Large intestine (tissue), 3 donors: Measurements from ENCODE around the gene EDRF1. TPM values are rescaled to one million over a fixed set of nuclear protein-coding genes. Genes with fewer than 3 reads are reported as not detected.

Experiments used
- DNase-seq, 2 donors: peaks; one replicate each; pipeline versions ENCODE4 v3.0.0 to v3.0.0-alpha.2; 2013
- H3K27ac ChIP-seq: one replicate; pipeline ENCODE4 v1.5.1; 2013; ENCODE audit warnings: low read length
- H3K27me3 ChIP-seq: 2 replicates; pipeline ENCODE4 v1.6.1; 2013; ENCODE audit warnings: low read length; ENCODE audit not compliant: control insufficient read depth, insufficient read depth
- H3K36me3 ChIP-seq: 2 replicates; pipeline ENCODE4 v1.6.1; 2013; ENCODE audit warnings: low read length; ENCODE audit not compliant: control insufficient read depth, insufficient read depth
- H3K4me1 ChIP-seq: one replicate; pipeline ENCODE4 v1.6.1; 2013; ENCODE audit warnings: low read length; ENCODE audit not compliant: control insufficient read depth, insufficient read depth
- H3K4me3 ChIP-seq: one replicate; pipeline ENCODE4 v1.5.1; 2013; ENCODE audit warnings: low read length
- H3K9me3 ChIP-seq: one replicate; pipeline ENCODE4 v1.6.1; 2013; ENCODE audit warnings: mild to moderate bottlenecking, low read depth, low read length, moderate library complexity; ENCODE audit not compliant: control insufficient read depth
- WGBS: methylation state at CpG from one replicate; pipeline ENCODE4 v1.1.5; 2013; ENCODE audit warnings: low lambda C conversion rate; ENCODE audit not compliant: insufficient coverage; 5-methylcytosine and 5-hydroxymethylcytosine counted together
- polyA plus RNA-seq: library from polyadenylated mRNA; unstranded; fragments of 120-200 nt; gene quantifications from one replicate; pipeline ENCODE4 v1.2.1, GENCODE V29; 2013

Gene EDRF1
- polyA plus RNA-seq, 1 donor = 29.4 TPM

DNA sequence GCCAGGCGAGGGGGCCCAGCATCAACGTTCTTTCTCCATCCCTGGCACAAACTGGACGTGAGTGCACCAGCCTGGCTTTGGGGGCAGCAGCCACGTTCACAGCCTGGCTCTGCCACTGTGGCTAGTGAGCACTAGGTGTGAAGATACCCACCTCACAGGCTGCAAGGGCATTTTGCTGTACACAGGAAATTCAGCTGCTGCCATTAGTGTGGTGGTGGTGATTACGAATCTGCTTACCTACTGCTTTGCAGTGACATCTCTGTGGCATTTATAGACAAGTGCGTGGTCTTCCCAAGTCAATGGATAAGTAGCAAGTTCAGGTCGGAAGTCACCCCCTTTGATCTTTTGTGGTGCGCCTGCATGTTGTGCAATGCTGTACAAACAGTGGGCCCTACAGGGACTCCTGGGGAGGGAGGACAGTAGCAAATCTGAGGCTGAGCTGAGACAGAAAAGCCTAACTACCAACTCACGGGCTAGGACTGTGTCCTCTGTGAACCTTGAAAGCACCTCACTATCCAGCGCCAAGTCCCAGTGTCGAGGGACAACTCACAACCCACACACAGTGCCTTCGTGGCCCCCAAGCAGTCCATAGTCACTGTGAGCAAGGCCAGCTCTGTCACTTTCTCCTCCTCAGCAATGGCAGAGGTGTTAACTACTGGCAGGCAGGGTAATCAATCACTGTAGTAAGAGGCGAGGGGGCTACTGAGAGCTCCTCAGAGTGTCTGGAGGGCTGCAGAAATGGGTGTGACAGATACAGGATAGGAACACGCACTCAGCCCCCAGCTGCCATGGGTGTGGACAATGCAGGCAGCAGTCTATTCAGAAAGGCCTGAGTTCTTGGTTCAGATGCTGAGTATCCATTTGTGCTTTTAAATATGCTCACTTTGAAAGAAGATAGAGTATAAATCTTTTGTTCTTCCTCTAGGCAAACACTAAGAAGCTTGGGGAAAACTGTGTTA lies 73.1 kb downstream of the EDRF1 start:
- Histone ChIP-seq H3K4me1 (no peaks in the 10 kb centered on the region), H3K36me3 (peaks cover 73% of the 10 kb centered on the region), H3K9me3 (no peaks in the 10 kb centered on the region), H3K27ac (no peak overlapping the region), H3K4me3 (no peak overlapping the region), H3K27me3 (no peaks in the 10 kb centered on the region)
- no peak for DNase-seq
- WGBS = no CpG with 5 or more reads among the region's 14 CpGs

DNA sequence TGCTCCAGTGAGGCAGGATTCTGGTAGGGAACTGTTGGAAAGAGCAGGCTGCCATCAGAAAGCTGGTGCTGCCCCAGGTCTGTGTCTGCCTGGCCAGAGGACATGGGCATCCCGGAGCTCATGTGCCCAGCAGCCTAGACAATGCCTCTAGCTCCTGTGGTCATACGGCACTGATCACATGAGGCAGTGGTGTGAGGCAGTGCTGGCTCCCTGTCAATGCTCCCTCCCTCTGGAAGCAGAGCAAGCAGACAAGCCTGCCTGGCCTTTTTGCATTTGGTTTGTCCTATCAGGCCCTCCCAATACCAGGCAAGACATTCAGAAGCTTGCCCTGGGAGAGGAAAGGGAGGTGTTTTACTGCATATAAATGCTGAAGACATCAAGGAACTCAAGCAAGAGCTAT lies 75.6 kb downstream of the EDRF1 start:
- no peaks in the 10 kb centered on the region for H3K9me3 ChIP-seq
- no CpG with 5 or more reads among the region's 2 CpGs for WGBS
- H3K27me3 ChIP-seq = no peaks in the 10 kb centered on the region
- H3K36me3 ChIP-seq = peaks cover 65% of the 10 kb centered on the region
- no peak overlapping the region for H3K4me3 ChIP-seq
- no peaks in the 10 kb centered on the region for H3K4me1 ChIP-seq
- no peak overlapping the region for H3K27ac ChIP-seq
- DNase-seq = no peak

DNA sequence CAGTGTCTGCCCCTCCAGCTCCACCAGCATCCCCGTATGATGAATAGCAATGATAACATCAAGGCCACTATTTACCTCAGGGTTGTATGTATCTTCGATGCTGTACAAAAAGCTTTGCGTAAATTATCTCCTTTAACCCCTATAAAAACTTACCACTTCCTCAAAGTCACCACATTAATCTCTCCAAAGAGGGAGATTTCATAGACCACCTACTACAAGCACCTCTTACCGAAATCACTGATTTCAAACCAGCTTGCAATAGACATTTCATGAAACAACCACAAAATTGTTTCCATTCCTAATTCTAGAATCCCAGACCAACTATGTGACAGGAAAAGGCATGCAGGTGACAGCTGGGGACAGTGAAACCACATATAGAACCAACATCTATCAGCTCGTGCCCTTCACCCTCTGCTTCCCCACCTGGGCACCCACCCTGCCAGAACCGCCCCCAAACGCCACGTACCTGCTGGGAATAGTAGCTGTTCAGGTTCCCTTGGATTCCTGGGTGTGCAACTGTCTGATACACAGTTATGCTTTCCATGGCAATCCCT lies 76.2 kb downstream of the EDRF1 start:
- no peak for DNase-seq
- Histone ChIP-seq H3K4me1 (no peaks in the 10 kb centered on the region), H3K4me3 (no peak overlapping the region), H3K27me3 (no peaks in the 10 kb centered on the region), H3K36me3 (peaks cover 65% of the 10 kb centered on the region), H3K27ac (no peak overlapping the region), H3K9me3 (no peaks in the 10 kb centered on the region)
- WGBS = 100% methylated on average over 1 of the region's 8 CpGs

DNA sequence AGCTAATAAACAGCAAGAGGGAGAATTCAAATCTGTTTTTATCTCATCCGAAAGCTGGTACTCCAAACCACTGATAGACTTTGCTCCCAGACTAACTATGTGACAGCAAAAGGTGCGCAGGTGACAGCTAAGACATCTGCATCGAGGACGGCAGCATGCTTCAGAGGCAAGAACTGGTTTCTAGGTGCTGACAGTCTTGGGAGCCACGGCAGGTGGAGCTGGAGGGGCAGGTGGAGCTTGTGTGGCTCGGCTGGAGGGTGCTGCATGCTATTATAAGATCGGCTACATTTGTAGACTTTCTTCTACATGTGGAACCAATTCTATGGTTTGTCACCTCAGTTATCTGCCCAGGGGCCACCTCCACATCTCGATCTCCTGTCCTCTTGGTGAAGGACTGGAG lies 77.9 kb downstream of the EDRF1 start:
- no CpG with 5 or more reads among the region's 8 CpGs for WGBS
- no peaks in the 10 kb centered on the region for H3K9me3 ChIP-seq

DNA sequence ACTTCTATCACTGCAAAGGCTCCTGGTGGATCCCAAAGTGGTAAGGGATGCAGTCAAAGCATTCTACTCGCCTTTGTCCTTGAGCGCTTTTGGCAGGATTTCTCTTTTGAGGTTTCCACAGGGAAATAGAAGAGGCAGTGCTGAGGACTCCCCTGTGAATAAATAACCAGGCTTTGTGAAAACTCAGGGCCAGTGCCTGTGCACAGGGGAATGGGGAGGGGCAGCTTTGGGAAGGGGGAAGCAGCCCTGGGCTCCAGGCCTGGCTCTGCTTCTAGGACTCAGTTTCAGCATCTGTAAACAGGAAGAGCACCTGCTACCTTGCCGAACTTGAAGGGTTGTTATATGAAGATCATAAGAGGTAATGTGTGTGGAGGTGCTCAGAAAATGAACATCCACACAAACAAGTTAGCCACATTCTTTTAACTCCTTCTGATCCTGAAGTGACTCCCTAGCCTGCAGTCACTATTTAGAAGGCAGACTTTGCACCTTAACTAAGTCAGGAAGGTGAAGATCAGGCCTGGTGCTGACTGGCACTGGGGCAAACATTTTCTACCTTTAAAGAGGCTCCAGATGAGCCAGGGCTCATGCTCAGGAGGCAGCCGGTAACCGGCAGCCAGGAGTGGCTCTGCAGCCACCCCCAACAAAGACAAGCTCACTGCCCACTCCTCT lies 78.6 kb downstream of the EDRF1 start:
- DNase-seq = no peak
- WGBS = 20% methylated on average over 1 of the region's 5 CpGs
- Histone ChIP-seq H3K4me1 (no peaks in the 10 kb centered on the region), H3K27me3 (no peaks in the 10 kb centered on the region), H3K4me3 (no peak overlapping the region), H3K27ac (no peak overlapping the region), H3K9me3 (no peaks in the 10 kb centered on the region), H3K36me3 (peaks cover 61% of the 10 kb centered on the region)

More for the DNA sequence above, 77.9 kb downstream of the EDRF1 start:
- Histone ChIP-seq H3K4me1 (no peaks in the 10 kb centered on the region), H3K4me3 (no peak overlapping the region), H3K27ac (no peak overlapping the region), H3K36me3 (peaks cover 61% of the 10 kb centered on the region), H3K27me3 (no peaks in the 10 kb centered on the region)
- no peak for DNase-seq

DNA sequence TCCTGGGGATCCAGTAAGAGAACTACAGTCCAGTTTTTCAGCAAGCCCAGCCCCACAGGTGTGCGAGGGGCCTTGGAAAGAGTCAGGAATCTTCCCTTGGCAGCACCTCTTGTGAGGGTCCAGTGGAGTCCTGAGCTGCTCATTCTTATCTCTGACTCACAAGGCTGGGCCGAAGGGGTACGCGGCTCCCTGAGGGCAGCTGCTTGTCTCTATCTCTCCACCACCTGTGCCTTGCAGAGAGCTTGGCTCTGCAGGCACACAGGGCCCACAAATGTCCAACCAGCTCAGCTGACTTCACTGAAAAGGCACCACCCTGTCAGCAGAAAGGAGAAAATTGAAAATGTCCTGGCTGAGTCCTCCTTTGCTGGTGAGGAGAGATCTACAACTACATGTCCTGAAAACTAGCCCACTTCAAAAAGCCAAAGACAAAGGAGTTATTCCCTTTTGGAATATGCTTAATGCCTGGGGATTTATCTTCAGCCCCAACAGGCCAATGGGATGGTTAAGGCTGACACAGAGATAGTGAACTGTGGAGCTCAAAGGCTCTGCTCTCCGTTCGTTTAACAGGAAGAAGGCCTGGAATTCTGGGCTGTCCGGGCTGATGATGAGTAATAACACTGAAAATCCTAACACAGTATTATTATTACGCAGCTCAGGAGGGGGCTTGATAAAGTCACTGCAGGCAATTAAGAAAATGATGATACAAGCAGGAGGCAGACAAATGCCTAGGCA lies 80.1 kb downstream of the EDRF1 start:
- Histone ChIP-seq H3K9me3 (no peaks in the 10 kb centered on the region), H3K27me3 (no peaks in the 10 kb centered on the region), H3K4me1 (no peaks in the 10 kb centered on the region), H3K36me3 (peaks cover 66% of the 10 kb centered on the region), H3K4me3 (no peak overlapping the region), H3K27ac (no peak overlapping the region)
- no CpG with 5 or more reads among the region's 8 CpGs for WGBS
- DNase-seq = no peak

DNA sequence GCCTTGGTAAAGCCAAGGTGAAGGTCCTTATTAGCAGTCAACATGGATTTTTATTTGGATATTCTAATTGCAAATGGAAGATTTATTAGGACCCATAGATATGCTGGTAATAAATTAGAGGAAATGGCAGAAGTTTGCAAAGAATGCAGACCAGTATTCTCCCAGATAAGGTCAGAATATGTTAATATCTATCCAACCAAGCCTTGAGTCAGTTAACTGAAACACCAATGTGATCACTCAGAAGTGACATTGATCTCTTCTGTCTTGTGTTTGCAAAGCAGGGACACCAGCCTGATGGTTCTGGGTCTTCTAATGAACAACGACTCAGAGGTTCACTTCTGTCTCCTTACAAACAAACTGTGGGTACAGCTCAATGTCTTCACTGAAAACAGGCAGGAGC lies 82.1 kb downstream of the EDRF1 start:
- Histone ChIP-seq H3K4me1 (no peaks in the 10 kb centered on the region), H3K36me3 (peaks cover 63% of the 10 kb centered on the region), H3K27me3 (no peaks in the 10 kb centered on the region)

DNA sequence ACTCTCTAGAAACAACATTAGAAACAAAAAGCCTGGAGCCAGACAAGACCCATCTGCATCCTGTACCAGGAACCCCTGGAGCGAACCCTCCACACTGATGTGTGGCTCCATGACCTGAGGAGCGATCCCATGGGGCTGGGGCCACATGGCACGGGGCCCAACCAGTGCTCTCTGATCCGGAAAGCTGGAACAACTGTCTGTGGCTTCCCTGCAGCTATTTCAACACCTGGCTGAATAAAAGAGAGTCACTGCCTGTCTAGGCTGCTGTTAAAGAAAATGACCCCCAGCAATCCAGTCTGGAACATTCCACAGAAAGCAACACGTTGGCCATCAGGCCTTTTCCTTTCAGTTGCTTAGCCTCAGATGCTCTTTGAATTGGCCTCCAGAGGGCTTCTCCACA lies 82.6 kb downstream of the EDRF1 start:
- no peak overlapping the region for H3K27ac ChIP-seq
- DNase-seq = no peak
- no CpG with 5 or more reads among the region's 5 CpGs for WGBS
- no peaks in the 10 kb centered on the region for H3K4me1 ChIP-seq
- H3K36me3 ChIP-seq = peaks cover 64% of the 10 kb centered on the region
- H3K27me3 ChIP-seq = no peaks in the 10 kb centered on the region
- H3K4me3 ChIP-seq = no peak overlapping the region
- no peaks in the 10 kb centered on the region for H3K9me3 ChIP-seq

More for the DNA sequence above, 82.1 kb downstream of the EDRF1 start:
- 33% methylated on average over 1 of the region's 1 CpG for WGBS
- H3K4me3 ChIP-seq = no peak overlapping the region
- H3K9me3 ChIP-seq = no peaks in the 10 kb centered on the region
- no peak overlapping the region for H3K27ac ChIP-seq
- DNase-seq = no peak

DNA sequence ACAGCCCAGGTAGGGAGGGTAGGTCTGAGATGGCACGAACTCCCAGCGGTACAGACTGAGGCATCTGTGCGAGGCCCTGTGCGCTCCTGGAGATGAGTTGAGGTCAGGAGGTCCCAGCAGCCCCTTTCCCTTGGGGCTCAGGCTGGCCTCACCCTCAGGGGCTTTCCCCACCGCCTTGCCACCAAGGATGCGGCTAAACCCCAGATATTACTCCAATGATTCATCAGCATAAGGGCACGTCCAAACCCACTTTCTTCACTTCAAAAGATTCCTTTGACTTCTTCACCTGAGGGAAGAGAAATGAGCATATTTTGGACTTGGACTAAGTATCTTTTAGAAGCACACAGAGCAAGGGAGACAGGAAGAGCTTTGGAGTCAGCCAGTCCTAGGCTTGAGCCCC lies 83.2 kb downstream of the EDRF1 start:
- Histone ChIP-seq H3K27ac (no peak overlapping the region), H3K9me3 (no peaks in the 10 kb centered on the region), H3K27me3 (no peaks in the 10 kb centered on the region), H3K4me3 (no peak overlapping the region), H3K4me1 (no peaks in the 10 kb centered on the region), H3K36me3 (peaks cover 64% of the 10 kb centered on the region)
- DNase-seq = no peak
- WGBS = 100% methylated on average over 1 of the region's 7 CpGs

DNA sequence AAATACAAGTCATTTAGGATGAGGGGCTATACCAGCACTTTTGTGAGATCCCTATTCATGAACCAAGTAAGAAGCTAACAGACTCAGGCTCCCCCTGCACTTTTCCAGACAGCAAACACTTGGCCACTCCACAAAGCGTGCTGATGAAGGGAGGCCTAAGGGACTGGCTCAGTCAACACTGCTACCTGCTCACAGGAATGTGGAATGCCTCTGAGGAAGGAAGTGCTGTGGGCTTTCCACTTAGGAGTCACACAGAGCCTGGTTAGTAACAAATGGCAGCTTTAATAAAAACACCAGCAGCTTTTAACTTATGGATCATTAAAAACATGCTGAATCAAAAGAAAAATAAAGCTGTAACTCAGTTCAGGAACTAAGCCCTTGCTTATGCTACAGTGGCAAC lies 88.5 kb downstream of the EDRF1 start:
- Histone ChIP-seq H3K4me3 (no peak overlapping the region), H3K4me1 (no peaks in the 10 kb centered on the region), H3K27ac (no peak overlapping the region), H3K9me3 (no peaks in the 10 kb centered on the region), H3K36me3 (peaks cover 69% of the 10 kb centered on the region), H3K27me3 (no peaks in the 10 kb centered on the region)
- WGBS = no CpG with 5 or more reads among the region's 1 CpG
- DNase-seq = no peak
